Stimulated activated CD8-positive, alpha-beta memory T cell treated with anti-CD3 and anti-CD28 coated beads, Interleukin-4, amount 100 ng/mL, for 4 hours (primary cell): Measurements from ENCODE around the gene H6PD.

Experiments
- DNase-seq, 2 donors: peaks; one replicate each; pipeline ENCODE4 v3.0.0-alpha.2; 2020; ENCODE audit warnings: low read depth in 2 of 2, low spot score in 1 of 2

H6PD gene

GRCh38 chr1:9314711-9315379, 80.3 kb downstream of the H6PD start:
- no peak for DNase-seq

- DNase-seq, result no peak
Measured at GRCh38 chr1:9315411-9316079, 81.0 kb downstream of the H6PD start.

- DNase-seq, result no peak
Measured at GRCh38 chr1:9316080-9316444, 81.5 kb downstream of the H6PD start.

- DNase-seq, result no peak
Measured at GRCh38 chr1:9316512-9316911, 81.9 kb downstream of the H6PD start.

- no peak for DNase-seq
Measured at GRCh38 chr1:9317072-9317471, 82.5 kb downstream of the H6PD start.

GRCh38 chr1:9317591-9318417, 83.2 kb downstream of the H6PD start:
- DNase-seq, result no peak

GRCh38 chr1:9319208-9319788, 84.7 kb downstream of the H6PD start:
- DNase-seq, result no peak

- no peak for DNase-seq
Measured at GRCh38 chr1:9319789-9320519, 85.4 kb downstream of the H6PD start.
